Calu3 (cell line): ENCODE results near the gene ARG1. TPM values are rescaled to one million over a fixed set of nuclear protein-coding genes. Genes with fewer than 3 reads are reported as not detected.
"Not testable (repeated sequence)": the region's sequence is repeated elsewhere in the genome, so short reads cannot be mapped to it uniquely, and the experiment has no call there.

Experiments
- BruUV-seq: library from RNA; stranded (reverse); fragments of 400-500 nt; replicated peaks from 2 replicates; lab custom pipeline; 2021; lab: Mats Ljungman, UMichigan
- CTCF ChIA-PET: fragments of 300-600 bp; sonication (Branson Sonifier 250); formaldehyde crosslinking; loops from one replicate; lab custom pipeline; 2022; ENCODE audit warnings: antibody characterized with exemption; lab: Charles Lee
- DNase-seq: peaks from one replicate; pipeline ENCODE4 v3.0.0; 2022
- H3K27ac Mint-ChIP-seq: one replicate; pipeline ENCODE4 v1.8.0; 2022; ENCODE audit warnings: mixed read lengths; ENCODE audit not compliant: unreplicated experiment
- H3K27me3 Mint-ChIP-seq: one replicate; pipeline ENCODE4 v1.8.0; 2022; ENCODE audit warnings: mixed read lengths; ENCODE audit not compliant: unreplicated experiment
- H3K36me3 Mint-ChIP-seq: one replicate; pipeline ENCODE4 v1.8.0; 2022; ENCODE audit warnings: mild to moderate bottlenecking, moderate library complexity, mixed read lengths; ENCODE audit not compliant: insufficient read depth, unreplicated experiment
- H3K4me1 Mint-ChIP-seq: one replicate; pipeline ENCODE4 v1.8.0; 2022; ENCODE audit warnings: mild to moderate bottlenecking, low read depth, mixed read lengths; ENCODE audit not compliant: unreplicated experiment
- H3K4me3 Mint-ChIP-seq: one replicate; pipeline ENCODE4 v1.8.0; 2022; ENCODE audit warnings: mild to moderate bottlenecking, low read depth, moderate library complexity, mixed read lengths; ENCODE audit not compliant: unreplicated experiment
- H3K9me3 Mint-ChIP-seq: one replicate; pipeline ENCODE4 v1.8.0; 2022; ENCODE audit warnings: low read depth, mixed read lengths; ENCODE audit not compliant: unreplicated experiment
- intact Hi-C: fragments of 100-400 bp; cut with micrococcal nuclease; formaldehyde crosslinking; loops from one replicate; pipeline ENCODE4 v1.10.0; 2022; ENCODE audit not compliant: unreplicated experiment
- total RNA-seq: library from RNA; stranded (reverse); gene quantifications from 2 replicates; pipeline ENCODE4 v1.2.3, GENCODE V29; 2022
- TF ChIP-seq, protein P1 (sequence below): fragments of 200-600 bp; IDR thresholded peaks from one replicate; pipeline ENCODE4 v1.8.0; 2022; ENCODE audit warnings: antibody characterized with exemption; ENCODE audit not compliant: unreplicated experiment

ARG1 gene
- total RNA-seq, 1 experiment from 2014 or later = not detected

DNA sequence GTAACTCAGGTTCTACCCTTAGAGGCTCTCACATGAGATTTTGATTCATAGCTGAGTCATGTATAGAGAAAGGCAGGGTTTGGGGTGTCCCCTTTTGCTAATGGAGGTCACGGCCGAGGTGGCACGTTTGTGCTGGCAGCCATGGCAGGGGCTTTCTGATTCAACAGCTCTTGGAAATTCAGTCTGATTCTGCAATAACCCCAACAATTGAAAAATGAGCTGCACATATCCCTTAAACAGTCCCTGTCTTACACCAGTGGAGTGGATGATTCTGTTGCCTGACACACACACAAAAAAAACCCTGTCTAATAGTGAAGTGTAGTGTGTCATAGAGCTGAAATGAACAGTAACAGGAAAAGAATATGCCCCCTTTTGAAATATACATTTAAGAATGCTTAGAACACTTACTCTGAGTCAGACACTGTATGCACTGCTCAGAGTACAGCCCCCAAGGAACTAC, 40.4 kb upstream of the ARG1 start:
- CTCF ChIA-PET = interaction anchor here (1.0 to 2.6 kb wide), 2 partner anchors 96 to 333 kb away, joined by 3 to 22 read pairs; no protein-coding TSS in a partner anchor
- TF ChIP-seq, protein P1, sequence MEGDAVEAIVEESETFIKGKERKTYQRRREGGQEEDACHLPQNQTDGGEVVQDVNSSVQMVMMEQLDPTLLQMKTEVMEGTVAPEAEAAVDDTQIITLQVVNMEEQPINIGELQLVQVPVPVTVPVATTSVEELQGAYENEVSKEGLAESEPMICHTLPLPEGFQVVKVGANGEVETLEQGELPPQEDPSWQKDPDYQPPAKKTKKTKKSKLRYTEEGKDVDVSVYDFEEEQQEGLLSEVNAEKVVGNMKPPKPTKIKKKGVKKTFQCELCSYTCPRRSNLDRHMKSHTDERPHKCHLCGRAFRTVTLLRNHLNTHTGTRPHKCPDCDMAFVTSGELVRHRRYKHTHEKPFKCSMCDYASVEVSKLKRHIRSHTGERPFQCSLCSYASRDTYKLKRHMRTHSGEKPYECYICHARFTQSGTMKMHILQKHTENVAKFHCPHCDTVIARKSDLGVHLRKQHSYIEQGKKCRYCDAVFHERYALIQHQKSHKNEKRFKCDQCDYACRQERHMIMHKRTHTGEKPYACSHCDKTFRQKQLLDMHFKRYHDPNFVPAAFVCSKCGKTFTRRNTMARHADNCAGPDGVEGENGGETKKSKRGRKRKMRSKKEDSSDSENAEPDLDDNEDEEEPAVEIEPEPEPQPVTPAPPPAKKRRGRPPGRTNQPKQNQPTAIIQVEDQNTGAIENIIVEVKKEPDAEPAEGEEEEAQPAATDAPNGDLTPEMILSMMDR = no peak
- H3K4me1 Mint-ChIP-seq = no peaks in the 10 kb centered on the region

DNA sequence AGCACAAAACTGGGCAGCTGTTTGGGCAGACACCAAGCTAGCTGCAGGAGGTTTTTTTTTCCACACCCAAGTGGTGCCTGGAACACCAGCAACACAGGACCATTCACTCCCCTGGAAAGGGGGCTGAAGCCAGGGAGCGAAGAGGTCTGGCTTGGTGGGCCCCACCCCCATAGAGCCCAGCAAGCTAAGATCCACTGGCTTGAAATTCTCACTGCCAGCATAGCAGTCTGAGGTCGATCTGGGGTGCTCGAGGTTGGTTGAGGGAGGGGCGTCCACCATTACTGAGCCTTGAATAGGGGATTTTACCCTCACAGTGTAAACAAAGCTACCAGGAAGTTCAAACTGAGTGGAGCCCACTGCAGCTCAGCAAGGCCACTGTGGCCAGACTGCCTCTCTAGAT, 34.4 kb upstream of the ARG1 start:
- H3K4me3 Mint-ChIP-seq, CTCF ChIA-PET, H3K9me3 Mint-ChIP-seq, DNase-seq, H3K36me3 Mint-ChIP-seq, BruUV-seq, intact Hi-C loops, H3K4me1 Mint-ChIP-seq, H3K27ac Mint-ChIP-seq: not testable (repeated sequence)
- peaks cover 15% of the 10 kb centered on the region for H3K27me3 Mint-ChIP-seq

More for the DNA sequence above, 40.4 kb upstream of the ARG1 start:
- DNase-seq = no peak
- no peak overlapping the region for H3K27ac Mint-ChIP-seq
- BruUV-seq = no TSS peak
- no peak overlapping the region for H3K4me3 Mint-ChIP-seq
- no peaks in the 10 kb centered on the region for H3K36me3 Mint-ChIP-seq
- no peaks in the 10 kb centered on the region for H3K9me3 Mint-ChIP-seq
- peaks cover 38% of the 10 kb centered on the region for H3K27me3 Mint-ChIP-seq
- intact Hi-C loops = loop anchor here (1.0 kb wide), 1 partner anchor 333 kb away; no protein-coding TSS in a partner anchor

DNA sequence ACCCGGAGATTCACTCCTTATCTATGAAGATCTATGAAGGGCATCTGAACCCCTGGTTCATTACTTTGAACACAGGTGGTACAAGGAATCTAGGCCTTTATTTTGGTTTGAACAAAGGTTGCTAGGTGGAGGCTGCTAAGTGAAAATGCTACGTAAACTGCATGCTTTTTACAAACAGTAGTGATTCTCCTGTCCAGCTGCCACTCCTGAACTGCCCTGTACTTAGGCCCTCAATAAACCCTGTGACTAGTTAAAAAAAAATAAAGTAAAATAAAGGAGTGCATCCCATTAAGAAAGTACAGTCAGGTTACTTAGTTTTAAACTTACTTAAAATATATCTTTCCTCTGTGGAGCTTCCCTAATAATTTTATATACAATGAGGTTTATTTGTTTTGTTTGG, 27.7 kb upstream of the ARG1 start:
- H3K9me3 Mint-ChIP-seq = no peaks in the 10 kb centered on the region
- H3K27ac Mint-ChIP-seq = no peak overlapping the region
- no TSS peak for BruUV-seq
- no peaks in the 10 kb centered on the region for H3K4me1 Mint-ChIP-seq
- H3K36me3 Mint-ChIP-seq = no peaks in the 10 kb centered on the region
- TF ChIP-seq, protein P1 = no peak
- CTCF ChIA-PET = no interaction called here
- intact Hi-C loops = no loop called here
- peaks cover 43% of the 10 kb centered on the region for H3K27me3 Mint-ChIP-seq
- no peak overlapping the region for H3K4me3 Mint-ChIP-seq
- no peak for DNase-seq

DNA sequence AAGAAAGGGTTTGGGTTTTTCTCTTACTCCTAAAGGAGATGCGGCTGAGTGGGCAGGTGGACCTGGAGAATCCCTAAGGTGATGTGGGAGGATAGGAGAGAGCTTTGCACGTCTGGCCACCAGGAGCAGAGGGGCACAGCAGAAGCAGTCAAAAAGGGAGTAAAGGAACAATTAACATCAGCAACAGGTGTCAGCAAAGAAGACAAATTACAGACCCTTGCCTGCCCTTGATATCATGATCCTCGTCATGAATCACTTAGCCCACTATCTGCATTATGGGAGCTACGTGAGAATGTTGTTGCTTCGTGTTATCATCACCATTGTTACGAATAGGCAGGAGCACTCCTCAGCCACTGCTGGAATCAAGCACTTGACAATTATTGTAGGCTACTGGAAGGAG, 25.5 kb upstream of the ARG1 start:
- CTCF ChIA-PET = interaction anchor here (1.2 kb wide), 1 partner anchor 78 kb away, joined by 3 read pairs; no protein-coding TSS in a partner anchor
- H3K27me3 Mint-ChIP-seq = peaks cover 31% of the 10 kb centered on the region
- H3K4me1 Mint-ChIP-seq = no peaks in the 10 kb centered on the region
- DNase-seq = no peak
- no peaks in the 10 kb centered on the region for H3K9me3 Mint-ChIP-seq
- intact Hi-C loops = no loop called here
- TF ChIP-seq, protein P1 = no peak
- no TSS peak for BruUV-seq
- H3K36me3 Mint-ChIP-seq = no peaks in the 10 kb centered on the region
- no peak overlapping the region for H3K4me3 Mint-ChIP-seq
- H3K27ac Mint-ChIP-seq = no peak overlapping the region

DNA sequence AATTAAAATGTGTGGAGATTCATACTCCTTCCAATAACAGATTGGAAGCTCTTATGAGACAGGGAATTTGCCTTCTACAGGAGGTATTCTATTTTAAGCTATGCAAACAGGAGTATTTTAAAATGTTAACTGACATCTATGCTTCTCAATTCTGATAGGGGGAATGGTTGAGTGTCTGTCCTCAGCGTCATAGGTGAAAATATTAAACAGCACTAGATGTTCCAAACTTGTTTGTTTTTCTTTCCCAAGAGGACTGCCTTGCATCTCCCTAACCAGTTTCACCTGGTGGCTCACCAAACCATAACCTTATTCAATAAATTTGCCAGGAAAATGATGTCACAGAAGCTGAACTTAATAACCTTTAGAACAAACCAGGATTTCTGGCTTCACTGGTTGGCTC, 24.6 kb upstream of the ARG1 start:
- CTCF ChIA-PET = no interaction called here

More for the DNA sequence above, 24.6 kb upstream of the ARG1 start:
- TF ChIP-seq, protein P1 = no peak
- H3K4me3 Mint-ChIP-seq = no peak overlapping the region
- no peak overlapping the region for H3K27ac Mint-ChIP-seq
- no peaks in the 10 kb centered on the region for H3K36me3 Mint-ChIP-seq
- peaks cover 31% of the 10 kb centered on the region for H3K27me3 Mint-ChIP-seq
- DNase-seq = no peak
- no TSS peak for BruUV-seq
- intact Hi-C loops = no loop called here
- H3K4me1 Mint-ChIP-seq = no peaks in the 10 kb centered on the region
- no peaks in the 10 kb centered on the region for H3K9me3 Mint-ChIP-seq
